Panc1 (cell line): ENCODE data around the gene WASF3.

Experiments used
- POLR2AphosphoS5 ChIP-seq: IDR thresholded peaks from 2 replicates; pipeline ENCODE4 v1.6.1; 2012; ENCODE audit warnings: mild to moderate bottlenecking, low read depth, low read length, moderate library complexity
- SIN3A ChIP-seq: IDR thresholded peaks from 2 replicates; pipeline ENCODE4 v1.6.1; 2012; ENCODE audit warnings: low read depth, mild to moderate bottlenecking, low read length, moderate library complexity, borderline replicate concordance; ENCODE audit not compliant: insufficient read depth
- TCF7L2 ChIP-seq: IDR thresholded peaks from 2 replicates; pipeline ENCODE4 v1.6.1; 2011; ENCODE audit warnings: mild to moderate bottlenecking, low read depth, low read length, inconsistent platforms
- TF ChIP-seq, protein P1 (sequence below): fragments of 450-650 bp; IDR thresholded peaks from 2 replicates; pipeline ENCODE4 v1.5.1; 2017; ENCODE audit warnings: mild to moderate bottlenecking
- TF ChIP-seq, protein P2 (sequence below), 2 experiments: IDR thresholded peaks; 2 replicates each; pipeline ENCODE4 v1.6.1; 2011 to 2012; ENCODE audit warnings: low read depth in 2 of 2, control low read depth in 1 of 2, low read length in 1 of 2, mild to moderate bottlenecking in 1 of 2, moderate library complexity in 1 of 2; ENCODE audit not compliant: insufficient read depth in 1 of 2

DNA sequence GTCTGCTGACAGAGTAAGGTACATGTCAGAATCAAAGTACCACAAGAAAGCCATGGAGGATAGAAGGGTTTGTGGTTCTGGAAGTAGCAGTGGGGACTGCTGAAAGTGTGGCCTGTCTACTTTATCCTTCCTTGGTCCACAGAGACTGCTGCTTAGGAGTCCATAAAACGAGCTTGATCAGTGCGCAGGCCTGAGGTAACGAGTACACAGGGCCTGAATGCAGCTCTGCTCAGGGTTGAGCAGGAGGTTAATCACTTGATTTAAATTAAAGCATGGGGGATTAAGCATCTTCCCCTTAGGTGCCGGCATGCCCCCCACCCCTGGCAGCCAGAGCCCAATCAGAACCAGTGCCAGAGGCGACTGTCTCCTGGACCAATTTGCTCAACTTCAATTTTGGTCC is 34.9 kb upstream of the WASF3 start:
- TF ChIP-seq, protein P1, sequence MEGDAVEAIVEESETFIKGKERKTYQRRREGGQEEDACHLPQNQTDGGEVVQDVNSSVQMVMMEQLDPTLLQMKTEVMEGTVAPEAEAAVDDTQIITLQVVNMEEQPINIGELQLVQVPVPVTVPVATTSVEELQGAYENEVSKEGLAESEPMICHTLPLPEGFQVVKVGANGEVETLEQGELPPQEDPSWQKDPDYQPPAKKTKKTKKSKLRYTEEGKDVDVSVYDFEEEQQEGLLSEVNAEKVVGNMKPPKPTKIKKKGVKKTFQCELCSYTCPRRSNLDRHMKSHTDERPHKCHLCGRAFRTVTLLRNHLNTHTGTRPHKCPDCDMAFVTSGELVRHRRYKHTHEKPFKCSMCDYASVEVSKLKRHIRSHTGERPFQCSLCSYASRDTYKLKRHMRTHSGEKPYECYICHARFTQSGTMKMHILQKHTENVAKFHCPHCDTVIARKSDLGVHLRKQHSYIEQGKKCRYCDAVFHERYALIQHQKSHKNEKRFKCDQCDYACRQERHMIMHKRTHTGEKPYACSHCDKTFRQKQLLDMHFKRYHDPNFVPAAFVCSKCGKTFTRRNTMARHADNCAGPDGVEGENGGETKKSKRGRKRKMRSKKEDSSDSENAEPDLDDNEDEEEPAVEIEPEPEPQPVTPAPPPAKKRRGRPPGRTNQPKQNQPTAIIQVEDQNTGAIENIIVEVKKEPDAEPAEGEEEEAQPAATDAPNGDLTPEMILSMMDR = no peak
- TF ChIP-seq POLR2AphosphoS5 (no peak), TCF7L2 (no peak), SIN3A (no peak)
- TF ChIP-seq, protein P2, sequence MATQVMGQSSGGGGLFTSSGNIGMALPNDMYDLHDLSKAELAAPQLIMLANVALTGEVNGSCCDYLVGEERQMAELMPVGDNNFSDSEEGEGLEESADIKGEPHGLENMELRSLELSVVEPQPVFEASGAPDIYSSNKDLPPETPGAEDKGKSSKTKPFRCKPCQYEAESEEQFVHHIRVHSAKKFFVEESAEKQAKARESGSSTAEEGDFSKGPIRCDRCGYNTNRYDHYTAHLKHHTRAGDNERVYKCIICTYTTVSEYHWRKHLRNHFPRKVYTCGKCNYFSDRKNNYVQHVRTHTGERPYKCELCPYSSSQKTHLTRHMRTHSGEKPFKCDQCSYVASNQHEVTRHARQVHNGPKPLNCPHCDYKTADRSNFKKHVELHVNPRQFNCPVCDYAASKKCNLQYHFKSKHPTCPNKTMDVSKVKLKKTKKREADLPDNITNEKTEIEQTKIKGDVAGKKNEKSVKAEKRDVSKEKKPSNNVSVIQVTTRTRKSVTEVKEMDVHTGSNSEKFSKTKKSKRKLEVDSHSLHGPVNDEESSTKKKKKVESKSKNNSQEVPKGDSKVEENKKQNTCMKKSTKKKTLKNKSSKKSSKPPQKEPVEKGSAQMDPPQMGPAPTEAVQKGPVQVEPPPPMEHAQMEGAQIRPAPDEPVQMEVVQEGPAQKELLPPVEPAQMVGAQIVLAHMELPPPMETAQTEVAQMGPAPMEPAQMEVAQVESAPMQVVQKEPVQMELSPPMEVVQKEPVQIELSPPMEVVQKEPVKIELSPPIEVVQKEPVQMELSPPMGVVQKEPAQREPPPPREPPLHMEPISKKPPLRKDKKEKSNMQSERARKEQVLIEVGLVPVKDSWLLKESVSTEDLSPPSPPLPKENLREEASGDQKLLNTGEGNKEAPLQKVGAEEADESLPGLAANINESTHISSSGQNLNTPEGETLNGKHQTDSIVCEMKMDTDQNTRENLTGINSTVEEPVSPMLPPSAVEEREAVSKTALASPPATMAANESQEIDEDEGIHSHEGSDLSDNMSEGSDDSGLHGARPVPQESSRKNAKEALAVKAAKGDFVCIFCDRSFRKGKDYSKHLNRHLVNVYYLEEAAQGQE (IDR thresholded peaks at IDR 0.05; ENCODE audit: insufficient read depth in 1 of 2, low read depth in 2 of 2, low read length in 1 of 2) = no peak
